Esophagus muscularis mucosa (tissue), 4 donors: Measurements from ENCODE around the gene HFM1. TPM values are rescaled to one million over a fixed set of nuclear protein-coding genes. Genes with fewer than 3 reads are reported as not detected.

Experiments
- DNase-seq: peaks from one replicate; pipeline ENCODE4 v3.0.0-alpha.2; 2017; ENCODE audit errors: extremely low spot score
- H3K27ac ChIP-seq, 4 donors: fragments of 200-600 bp; sonication (generic); replicated peaks in 1 of 4; 1 replicate in 3 of 4; 2 replicates in 1 of 4; pipeline ENCODE4 v1.5.1; 2016 to 2019; ENCODE audit warnings: mild to moderate bottlenecking in 1 of 4
- H3K27me3 ChIP-seq, 4 donors: fragments of 200-600 bp; sonication (generic); one replicate each; pipeline versions ENCODE4 v1.5.1 to v1.6.0; 2016 to 2019
- H3K36me3 ChIP-seq, 4 donors: fragments of 200-600 bp; sonication (generic); one replicate each; pipeline ENCODE4 v1.5.1; 2016 to 2019
- H3K4me1 ChIP-seq, 4 donors: fragments of 200-600 bp; sonication (generic); one replicate each; pipeline ENCODE4 v1.5.1; 2016 to 2019
- H3K4me3 ChIP-seq, 4 donors: fragments of 200-600 bp; sonication (generic); 1 replicate in 2 of 4; 2 replicates in 2 of 4; pipeline ENCODE4 v1.5.1; 2016 to 2019; ENCODE audit warnings: mild to moderate bottlenecking in 4 of 4, moderate library complexity in 1 of 4
- H3K9me3 ChIP-seq, 4 donors: fragments of 200-600 bp; sonication (generic); 1 replicate in 3 of 4; 2 replicates in 1 of 4; pipeline ENCODE4 v1.5.1; 2016 to 2019
- EP300 ChIP-seq: sonication (generic); formaldehyde crosslinking; IDR thresholded peaks from one replicate; pipeline ENCODE4 v1.6.1; 2017; ENCODE audit warnings: antibody characterized with exemption
- POLR2A ChIP-seq: fragments of 450-650 bp; IDR thresholded peaks from one replicate; pipeline ENCODE4 v1.6.1; 2017; ENCODE audit warnings: antibody characterized with exemption, moderate library complexity, mild to moderate bottlenecking, low read depth
- POLR2AphosphoS5 ChIP-seq, 2 donors: sonication (generic); formaldehyde crosslinking; IDR thresholded peaks; one replicate each; pipeline ENCODE4 v1.6.1; 2017; ENCODE audit warnings: antibody characterized with exemption in 2 of 2
- whole genome bisulfite sequencing: methylation state at CpG from one replicate; pipeline ENCODE4 v1.1.5; 2018; 5-methylcytosine and 5-hydroxymethylcytosine counted together
- intact Hi-C: fragments of 100-400 bp; cut with DNase I; formaldehyde crosslinking; loops from one replicate; pipeline ENCODE4 v1.15.1; 2023
- small RNA-seq, 3 donors: library from RNA; depleted of rRNA; stranded (forward); fragments of <200 nt; gene quantifications; one replicate each; pipeline ENCODE3, GENCODE V24; 2016
- total RNA-seq, 4 donors: library from RNA; depleted of rRNA; stranded (reverse); fragments of >200 nt; gene quantifications; one replicate each; pipeline versions ENCODE4 v1.1.0 to v1.2.1, GENCODE V29; 2016
- TF ChIP-seq, protein P1 (sequence below), 3 experiments: fragments of 200-600 bp in 2 of 3; fragments of 450-650 bp in 1 of 3; sonication (generic) in 2 of 3; IDR thresholded peaks; one replicate each; pipeline ENCODE4 v1.5.1; 2017 to 2019; ENCODE audit warnings: antibody characterized with exemption in 3 of 3, mild to moderate bottlenecking in 2 of 3, moderate library complexity in 1 of 3

The HFM1 gene
- total RNA-seq, 4 donors from 2014 or later, result 0.42 to 2.2 (median 1.5) TPM

DNA sequence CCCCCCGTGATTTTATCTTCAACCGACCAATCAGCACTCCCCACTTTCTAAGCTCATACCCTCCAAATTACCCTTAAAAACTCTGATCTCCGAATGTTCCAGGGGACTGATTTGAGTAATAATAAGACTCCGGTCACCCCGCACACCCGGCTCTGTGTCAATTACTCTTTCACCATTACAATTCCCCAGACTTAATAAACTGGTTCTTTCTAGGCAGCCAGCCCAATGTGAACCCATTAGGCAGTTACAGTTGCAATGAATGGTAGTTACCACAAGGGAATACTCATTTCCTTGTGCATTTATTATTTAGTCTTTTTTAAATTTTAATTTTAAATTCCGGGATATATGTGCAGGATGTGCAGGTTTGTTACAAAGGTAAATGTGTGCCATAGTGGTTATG is 177.9 kb downstream of the HFM1 start:
- Histone ChIP-seq H3K27me3 (no peaks in the 10 kb centered on the region), H3K4me3 (no peak overlapping the region), H3K27ac (no peak overlapping the region), H3K36me3 (no peaks in the 10 kb centered on the region), H3K9me3 (no peaks in the 10 kb centered on the region), H3K4me1 (no peaks in the 10 kb centered on the region)
- WGBS, result 87% methylated on average over 7 of the region's 7 CpGs
- intact Hi-C loops, result no loop called here
- no peak for TF ChIP-seq POLR2A
- TF ChIP-seq, protein P1, sequence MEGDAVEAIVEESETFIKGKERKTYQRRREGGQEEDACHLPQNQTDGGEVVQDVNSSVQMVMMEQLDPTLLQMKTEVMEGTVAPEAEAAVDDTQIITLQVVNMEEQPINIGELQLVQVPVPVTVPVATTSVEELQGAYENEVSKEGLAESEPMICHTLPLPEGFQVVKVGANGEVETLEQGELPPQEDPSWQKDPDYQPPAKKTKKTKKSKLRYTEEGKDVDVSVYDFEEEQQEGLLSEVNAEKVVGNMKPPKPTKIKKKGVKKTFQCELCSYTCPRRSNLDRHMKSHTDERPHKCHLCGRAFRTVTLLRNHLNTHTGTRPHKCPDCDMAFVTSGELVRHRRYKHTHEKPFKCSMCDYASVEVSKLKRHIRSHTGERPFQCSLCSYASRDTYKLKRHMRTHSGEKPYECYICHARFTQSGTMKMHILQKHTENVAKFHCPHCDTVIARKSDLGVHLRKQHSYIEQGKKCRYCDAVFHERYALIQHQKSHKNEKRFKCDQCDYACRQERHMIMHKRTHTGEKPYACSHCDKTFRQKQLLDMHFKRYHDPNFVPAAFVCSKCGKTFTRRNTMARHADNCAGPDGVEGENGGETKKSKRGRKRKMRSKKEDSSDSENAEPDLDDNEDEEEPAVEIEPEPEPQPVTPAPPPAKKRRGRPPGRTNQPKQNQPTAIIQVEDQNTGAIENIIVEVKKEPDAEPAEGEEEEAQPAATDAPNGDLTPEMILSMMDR (IDR thresholded peaks at IDR 0.05), result no peak
- no peak for TF ChIP-seq EP300
- no peak for TF ChIP-seq POLR2AphosphoS5 (IDR thresholded peaks at IDR 0.05)
- DNase-seq, result no peak

DNA sequence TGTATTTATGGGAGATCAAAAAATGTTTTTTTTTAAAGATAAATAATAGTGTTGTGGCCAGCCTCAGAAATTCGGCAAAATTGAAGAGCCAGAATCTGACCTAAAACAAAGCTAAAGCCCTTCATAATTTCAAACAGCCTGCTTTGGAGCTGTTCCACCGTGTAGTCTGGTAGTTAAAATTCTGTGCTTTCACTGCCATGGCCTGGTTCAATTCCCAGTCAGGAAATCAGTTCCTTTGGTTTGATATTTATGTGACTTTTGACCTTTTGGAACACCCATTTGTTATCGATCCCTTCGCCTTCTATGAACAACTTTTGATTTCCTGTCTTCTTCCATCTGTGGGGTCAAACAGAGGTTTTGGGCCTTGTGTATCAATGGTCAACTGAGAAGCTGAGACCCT is 179.8 kb downstream of the HFM1 start:
- no peaks in the 10 kb centered on the region for H3K36me3 ChIP-seq
- H3K4me1 ChIP-seq, result no peaks in the 10 kb centered on the region
- DNase-seq, result no peak
- TF ChIP-seq, protein P1 (IDR thresholded peaks at IDR 0.05), result no peak
- TF ChIP-seq EP300 (no peak), POLR2A (no peak), POLR2AphosphoS5 (IDR thresholded peaks at IDR 0.05) (no peak)
- no peaks in the 10 kb centered on the region for H3K27me3 ChIP-seq
- H3K27ac ChIP-seq, result no peak overlapping the region
- 92% methylated on average over 4 of the region's 4 CpGs for WGBS
- no peak overlapping the region for H3K4me3 ChIP-seq
- intact Hi-C loops, result no loop called here
- no peaks in the 10 kb centered on the region for H3K9me3 ChIP-seq

DNA sequence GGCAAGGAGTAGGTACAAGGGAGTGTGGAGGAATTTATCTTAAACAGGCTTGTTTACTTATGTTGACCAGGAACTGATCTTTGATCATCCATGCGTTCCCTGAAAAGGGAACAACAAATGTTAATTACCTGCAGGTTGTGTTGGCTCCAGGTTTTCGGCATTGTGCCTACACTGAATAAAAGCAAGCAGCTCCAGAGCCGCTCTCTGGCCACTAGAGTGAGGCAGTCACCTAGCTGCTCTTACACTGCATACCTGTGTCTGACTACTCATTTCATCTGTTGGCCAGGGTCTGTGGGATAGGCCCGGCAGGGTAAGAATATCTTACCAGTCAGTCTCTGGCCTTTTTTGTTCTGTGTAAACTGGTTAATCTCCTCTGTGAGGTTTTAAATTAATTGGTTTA is 183.6 kb downstream of the HFM1 start:
- Histone ChIP-seq H3K9me3 (no peaks in the 10 kb centered on the region), H3K27ac (no peak overlapping the region), H3K4me1 (no peaks in the 10 kb centered on the region), H3K27me3 (no peaks in the 10 kb centered on the region), H3K36me3 (no peaks in the 10 kb centered on the region), H3K4me3 (no peak overlapping the region)
- TF ChIP-seq POLR2AphosphoS5 (IDR thresholded peaks at IDR 0.05) (no peak), POLR2A (no peak), EP300 (no peak)
- TF ChIP-seq, protein P1 (IDR thresholded peaks at IDR 0.05), result no peak
- WGBS, result 96% methylated on average over 4 of the region's 4 CpGs
- no peak for DNase-seq
- intact Hi-C loops, result no loop called here

DNA sequence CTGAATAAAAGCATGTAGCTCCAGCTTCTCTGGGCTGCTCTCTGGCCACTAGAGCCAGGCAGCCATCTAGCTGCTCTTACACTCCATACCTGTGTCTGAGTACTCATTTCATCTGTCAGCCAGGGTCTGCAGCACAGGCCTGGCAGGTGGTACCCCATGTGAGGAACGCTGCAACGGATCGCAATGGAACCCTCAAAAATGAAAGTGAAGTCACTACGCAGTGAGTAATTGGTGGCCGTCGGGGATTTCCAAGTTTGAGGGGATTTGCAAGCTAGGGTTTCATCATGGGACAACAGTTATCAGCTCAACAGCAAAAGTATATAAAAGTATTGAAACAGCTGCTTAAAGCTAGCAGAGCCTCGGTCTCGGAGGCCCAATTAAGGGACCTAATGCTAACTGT is 186.7 kb downstream of the HFM1 start:
- Histone ChIP-seq H3K27me3 (no peaks in the 10 kb centered on the region), H3K4me1 (no peaks in the 10 kb centered on the region), H3K9me3 (no peaks in the 10 kb centered on the region), H3K4me3 (no peak overlapping the region), H3K36me3 (no peaks in the 10 kb centered on the region), H3K27ac (no peak overlapping the region)
- whole genome bisulfite sequencing, result 90% methylated on average over 8 of the region's 8 CpGs
- TF ChIP-seq, protein P1 (IDR thresholded peaks at IDR 0.05), result no peak
- TF ChIP-seq POLR2A (no peak), POLR2AphosphoS5 (IDR thresholded peaks at IDR 0.05) (no peak), EP300 (no peak)
- intact Hi-C loops, result no loop called here
- peak; percentile 74 for DNase-seq

Small RNA genes lying within 50 kb of the gene (small RNA-seq; reads per million reads assigned to genes)
- gene RF00019, result 0 reads per million in 3 donors

Other genes with a start within 250 kb of the HFM1 start
- 1 to 10 TPM in 3 of 4 donors, under 1 TPM in 1; 0.71 to 2.8 (median 1.1) TPM for gene CDC7, start 96.0 kb upstream of the HFM1 start, total RNA-seq